ENCODE measurements around the gene CHD2.
"Not testable (repeated sequence)": the region's sequence is repeated elsewhere in the genome, so short reads cannot be mapped to it uniquely, and the experiment has no call there.

CHD2 gene

GRCh38 chr15:93059442-93059841 is 159.3 kb downstream of the CHD2 start:
- Histone ChIP-seq H3K4me1 (ENCODE audit: low read depth, poor library complexity, severe bottlenecking) (peaks cover 6% of the 10 kb centered on the region), H3K9ac (no peak overlapping the region), H3K4me3 (IDR thresholded peaks at IDR 0.05; ENCODE audit: insufficient read depth, low read depth, low read length) (no peak overlapping the region), H3K27me3 (ENCODE audit: insufficient read depth, low read depth) (no peaks in the 10 kb centered on the region), H3K79me2 (ENCODE audit: insufficient read depth, low read depth) (no peaks in the 10 kb centered on the region), H3K27ac (no peak overlapping the region), H2AFZ (ENCODE audit: low read depth) (no peak overlapping the region), H3K4me2 (no peak overlapping the region), H4K20me1 (ENCODE audit: insufficient read depth) (no peaks in the 10 kb centered on the region), H3K36me3 (ENCODE audit: insufficient read depth) (no peaks in the 10 kb centered on the region)
- TF ChIP-seq CTCF (conservative IDR thresholded peaks at IDR 0.05; ENCODE audit: low read depth, low read length), result no peak

- H3K79me2 ChIP-seq (ENCODE audit: insufficient read depth, low read depth), result no peaks in the 10 kb centered on the region
- no peak overlapping the region for H3K4me3 ChIP-seq (IDR thresholded peaks at IDR 0.05; ENCODE audit: insufficient read depth, low read depth, low read length)
- no peaks in the 10 kb centered on the region for H3K27me3 ChIP-seq (ENCODE audit: insufficient read depth, low read depth)
- TF ChIP-seq CTCF (conservative IDR thresholded peaks at IDR 0.05; ENCODE audit: low read depth, low read length), result no peak
- H2AFZ ChIP-seq (ENCODE audit: low read depth), result no peak overlapping the region
- H3K9ac ChIP-seq, result no peak overlapping the region
- no peak overlapping the region for H3K27ac ChIP-seq
- H4K20me1 ChIP-seq (ENCODE audit: insufficient read depth), result no peaks in the 10 kb centered on the region
- H3K36me3 ChIP-seq (ENCODE audit: insufficient read depth), result no peaks in the 10 kb centered on the region
- no peak overlapping the region for H3K4me2 ChIP-seq
- peaks cover 6% of the 10 kb centered on the region for H3K4me1 ChIP-seq (ENCODE audit: low read depth, poor library complexity, severe bottlenecking)
Measured at GRCh38 chr15:93060336-93061248, 160.5 kb downstream of the CHD2 start.

DNA sequence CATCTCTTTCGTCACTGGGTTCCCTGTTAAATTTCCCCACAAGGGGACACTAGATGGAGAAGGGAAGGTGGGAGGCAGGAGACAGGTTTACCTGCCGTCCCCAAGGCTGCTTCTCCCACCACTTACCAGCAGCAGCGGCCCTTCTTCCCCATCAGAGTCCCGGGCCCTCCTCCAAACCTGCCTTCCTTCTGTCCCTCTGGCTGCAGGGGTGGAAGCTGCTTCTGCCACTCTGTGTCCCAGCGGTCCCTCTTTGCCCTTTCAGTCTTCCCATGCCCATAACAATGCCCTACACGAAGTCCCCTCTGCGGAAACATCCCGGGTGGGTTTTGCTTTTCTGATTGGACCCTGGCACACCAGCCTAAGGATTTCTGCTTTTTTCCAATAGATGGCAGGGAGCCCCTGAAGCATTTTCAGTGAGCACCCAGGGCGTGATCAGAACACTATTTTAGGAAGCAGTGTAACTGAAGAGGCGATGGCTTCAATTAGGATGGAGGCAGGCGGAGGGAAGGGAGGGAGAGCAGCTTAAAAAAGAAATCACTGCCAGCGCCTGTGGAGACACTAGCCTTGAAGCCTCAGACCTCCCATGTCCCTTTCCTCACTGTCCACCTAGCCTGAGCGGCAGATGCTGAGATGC is 162.6 kb downstream of the CHD2 start:
- not testable (repeated sequence) for H4K20me1 ChIP-seq (ENCODE audit: insufficient read depth); H3K27me3 ChIP-seq (ENCODE audit: insufficient read depth, low read depth); H3K79me2 ChIP-seq (ENCODE audit: insufficient read depth, low read depth); H3K4me3 ChIP-seq (IDR thresholded peaks at IDR 0.05; ENCODE audit: insufficient read depth, low read depth, low read length); H3K4me2 ChIP-seq; H3K9ac ChIP-seq; H3K27ac ChIP-seq; H3K4me1 ChIP-seq (ENCODE audit: low read depth, poor library complexity, severe bottlenecking); H3K36me3 ChIP-seq (ENCODE audit: insufficient read depth); H2AFZ ChIP-seq (ENCODE audit: low read depth)

- no peak for TF ChIP-seq CTCF (conservative IDR thresholded peaks at IDR 0.05; ENCODE audit: low read depth, low read length)
- Histone ChIP-seq H3K4me3 (IDR thresholded peaks at IDR 0.05; ENCODE audit: insufficient read depth, low read depth, low read length) (no peak overlapping the region), H3K27ac (no peak overlapping the region), H3K4me1 (ENCODE audit: low read depth, poor library complexity, severe bottlenecking) (peaks cover 6% of the 10 kb centered on the region), H4K20me1 (ENCODE audit: insufficient read depth) (no peaks in the 10 kb centered on the region), H3K79me2 (ENCODE audit: insufficient read depth, low read depth) (no peaks in the 10 kb centered on the region), H3K9ac (no peak overlapping the region), H3K27me3 (ENCODE audit: insufficient read depth, low read depth) (no peaks in the 10 kb centered on the region), H3K4me2 (no peak overlapping the region), H3K36me3 (ENCODE audit: insufficient read depth) (no peaks in the 10 kb centered on the region), H2AFZ (ENCODE audit: low read depth) (no peak overlapping the region)
Measured at GRCh38 chr15:93063262-93063671, 163.1 kb downstream of the CHD2 start.
